Hematopoietic multipotent progenitor cell treated with erythropoietin and hydrocortisone succinate and interleukin-3 and kit ligand, for 17 days (in vitro differentiated cells): ENCODE data around the gene NFATC3.

ENCODE experiments used
- DNase-seq: peaks from one replicate; pipeline ENCODE4 v3.0.0-alpha.2; 2015; ENCODE audit warnings: low spot score

Gene NFATC3

GRCh38 chr16:68273896-68274295, 188.7 kb downstream of the NFATC3 start:
- no peak for DNase-seq

- no peak for DNase-seq
Observed at GRCh38 chr16:68274441-68274840, 189.3 kb downstream of the NFATC3 start.

- DNase-seq, result no peak
Observed at GRCh38 chr16:68275611-68276191, 190.5 kb downstream of the NFATC3 start.

GRCh38 chr16:68276223-68276622, 191.1 kb downstream of the NFATC3 start:
- no peak for DNase-seq
